Activated T-helper 1 cell treated with anti-CD3 and anti-CD28 coated beads, Interleukin-2, amount 50 U/mL, for 16 hours (primary cell): ENCODE measurements around the gene PDE1A.
"Not testable (repeated sequence)": the region's sequence is repeated elsewhere in the genome, so short reads cannot be mapped to it uniquely, and the experiment has no call there.

Source experiments
- DNase-seq, 2 donors: peaks; one replicate each; pipeline ENCODE4 v3.0.0-alpha.2; 2020; ENCODE audit warnings: low read depth in 1 of 2, low spot score in 1 of 2

Gene PDE1A

GRCh38 chr2:182281276-182281675, 145.6 kb downstream of the PDE1A start:
- DNase-seq, result no peak

- DNase-seq, result no peak
Measured at GRCh38 chr2:182280118-182280517, 146.7 kb downstream of the PDE1A start.

- not testable (repeated sequence) for DNase-seq
Measured at GRCh38 chr2:182276662-182277061, 150.2 kb downstream of the PDE1A start.

GRCh38 chr2:182267971-182268370, 158.9 kb downstream of the PDE1A start:
- no peak for DNase-seq

DNA sequence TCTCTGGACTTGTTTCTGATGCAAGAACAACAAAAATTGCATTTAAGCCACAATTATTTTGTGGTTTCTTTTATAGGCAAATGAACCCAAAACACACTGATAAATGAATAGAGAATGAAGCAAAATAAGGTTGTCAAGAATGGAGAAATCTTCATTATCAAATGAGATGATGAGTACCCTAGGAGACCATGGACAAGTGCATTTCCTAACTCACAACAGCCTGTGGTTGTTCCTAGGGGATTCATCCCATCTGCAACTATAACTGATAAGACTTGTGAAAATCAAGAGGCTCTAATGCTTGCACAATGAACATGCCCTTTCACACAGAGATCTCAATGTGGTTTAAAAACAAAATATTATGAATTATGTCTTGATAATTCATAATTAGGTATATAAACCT, 159.9 kb downstream of the PDE1A start:
- no peak for DNase-seq

- DNase-seq, result no peak
Measured at GRCh38 chr2:182265718-182266117, 161.1 kb downstream of the PDE1A start.

GRCh38 chr2:182261860-182262387, 164.9 kb downstream of the PDE1A start:
- no peak for DNase-seq

- no peak for DNase-seq
Measured at GRCh38 chr2:182259629-182260150, 167.1 kb downstream of the PDE1A start.

GRCh38 chr2:182252534-182252933, 174.3 kb downstream of the PDE1A start:
- DNase-seq, result no peak

GRCh38 chr2:182248898-182249297, 177.9 kb downstream of the PDE1A start:
- no peak for DNase-seq

DNA sequence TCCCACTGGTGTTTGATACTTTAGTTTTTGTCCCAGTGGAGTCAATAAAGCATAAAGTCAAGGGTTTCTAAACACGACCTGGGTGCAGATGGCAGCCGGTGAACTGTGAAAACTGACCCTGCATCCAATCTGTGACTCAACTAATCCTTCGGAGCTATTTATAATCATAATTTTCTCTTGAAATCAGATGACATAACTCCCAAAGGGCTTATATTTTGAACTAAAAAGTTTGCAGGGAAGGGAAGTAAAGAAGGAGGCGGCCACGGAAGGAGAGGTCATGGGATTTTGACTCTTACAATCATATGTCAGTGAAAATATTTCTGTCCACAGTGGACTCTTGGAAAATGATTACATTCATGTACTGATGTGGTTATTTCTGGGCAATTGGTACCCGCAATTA, 178.5 kb downstream of the PDE1A start:
- no peak for DNase-seq

DNA sequence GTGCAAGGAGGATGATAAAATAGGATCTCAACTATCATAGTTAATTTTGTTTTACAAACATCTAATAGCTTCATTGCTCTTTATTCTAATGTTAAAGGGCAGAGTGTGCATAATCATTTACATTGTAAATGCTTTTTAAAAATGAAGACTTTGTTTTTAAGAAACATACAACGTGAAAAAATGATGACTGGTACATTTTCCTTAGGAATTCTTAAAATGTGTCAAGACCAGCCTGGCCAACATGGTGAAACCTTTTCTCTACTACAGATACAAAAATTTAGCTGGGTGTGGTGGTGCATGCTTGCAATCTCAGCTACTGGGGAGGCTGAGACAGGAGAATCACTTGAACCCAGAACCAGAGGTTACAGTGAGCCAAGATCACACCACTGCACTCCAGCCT, 179.0 kb downstream of the PDE1A start:
- DNase-seq, result no peak

DNA sequence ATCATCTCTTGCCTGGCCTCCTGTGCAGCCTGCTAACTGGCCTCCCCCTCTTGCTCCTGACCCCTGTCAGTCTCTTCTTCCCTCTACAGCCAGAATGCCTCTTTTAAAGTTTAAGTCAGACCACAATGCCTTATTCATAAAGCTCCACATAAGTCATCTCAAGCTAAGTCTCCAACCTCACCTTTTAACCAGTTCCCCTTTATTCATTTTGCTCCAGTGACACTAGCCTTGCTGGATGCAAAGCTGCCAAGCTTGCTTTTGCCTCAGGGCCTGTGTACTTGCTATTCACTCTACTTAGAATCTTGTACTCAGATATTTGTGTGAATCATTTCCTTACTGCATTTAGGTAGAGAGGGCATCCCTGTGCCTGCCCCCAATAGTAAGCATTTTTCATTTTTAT, 180.9 kb downstream of the PDE1A start:
- DNase-seq, result no peak

GRCh38 chr2:182242609-182243008, 184.2 kb downstream of the PDE1A start:
- DNase-seq, result no peak

GRCh38 chr2:182241936-182242335, 184.9 kb downstream of the PDE1A start:
- no peak for DNase-seq

GRCh38 chr2:182240862-182241371, 185.9 kb downstream of the PDE1A start:
- DNase-seq, result no peak

- no peak for DNase-seq
Measured at GRCh38 chr2:182230561-182230960, 196.3 kb downstream of the PDE1A start.

GRCh38 chr2:182229297-182229696, 197.5 kb downstream of the PDE1A start:
- DNase-seq, result no peak

DNA sequence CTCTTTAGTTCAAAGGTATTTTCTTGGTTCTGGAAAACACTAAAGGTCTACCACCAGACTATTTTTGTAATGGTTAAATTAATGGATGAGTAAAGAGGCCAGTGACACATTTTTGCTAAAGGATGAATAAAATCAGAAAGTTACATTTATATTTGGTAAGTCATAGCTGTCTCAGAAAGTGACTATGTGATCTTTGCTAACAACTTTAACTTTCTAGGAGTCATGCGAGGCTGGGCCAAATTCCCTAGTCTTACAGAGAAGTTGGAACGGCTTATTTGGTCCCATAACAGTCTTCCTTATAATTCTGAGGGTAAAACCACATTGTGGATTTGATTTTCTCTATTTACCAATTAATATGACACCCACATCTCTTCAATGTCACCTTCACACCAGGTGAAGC, 198.1 kb downstream of the PDE1A start:
- DNase-seq, result no peak

DNA sequence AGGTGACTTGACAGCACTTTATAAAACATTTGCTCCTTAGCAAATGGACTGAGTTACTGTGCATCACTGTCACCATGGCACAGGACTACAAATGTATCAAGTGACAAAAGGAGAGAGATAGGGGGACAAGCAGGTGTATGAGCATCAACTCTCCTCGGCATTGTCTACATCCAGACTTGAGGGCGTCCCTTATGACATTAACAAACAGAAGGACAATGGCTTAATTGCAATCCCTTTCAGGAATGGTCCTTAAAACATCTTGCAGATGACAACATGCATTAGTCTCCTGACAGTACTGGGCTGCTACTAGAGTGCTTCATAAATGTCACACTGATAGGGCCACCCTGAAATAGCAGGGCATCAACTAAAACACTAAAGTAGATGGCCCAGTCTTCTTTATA, 198.8 kb downstream of the PDE1A start:
- DNase-seq, result no peak

GRCh38 chr2:182226807-182227206, 200.0 kb downstream of the PDE1A start:
- DNase-seq, result no peak

- no peak for DNase-seq
Measured at GRCh38 chr2:182224669-182225068, 202.2 kb downstream of the PDE1A start.

- no peak for DNase-seq
Measured at GRCh38 chr2:182220998-182221397, 205.8 kb downstream of the PDE1A start.
